ENCODE data around the gene LTBP3. TPM values are rescaled to one million over a fixed set of nuclear protein-coding genes. Genes with fewer than 3 reads are reported as not detected.

The LTBP3 gene
- polyA plus RNA-seq, 12 donors = 95.8 to 250 (median 124) TPM; not detected in 1

DNA sequence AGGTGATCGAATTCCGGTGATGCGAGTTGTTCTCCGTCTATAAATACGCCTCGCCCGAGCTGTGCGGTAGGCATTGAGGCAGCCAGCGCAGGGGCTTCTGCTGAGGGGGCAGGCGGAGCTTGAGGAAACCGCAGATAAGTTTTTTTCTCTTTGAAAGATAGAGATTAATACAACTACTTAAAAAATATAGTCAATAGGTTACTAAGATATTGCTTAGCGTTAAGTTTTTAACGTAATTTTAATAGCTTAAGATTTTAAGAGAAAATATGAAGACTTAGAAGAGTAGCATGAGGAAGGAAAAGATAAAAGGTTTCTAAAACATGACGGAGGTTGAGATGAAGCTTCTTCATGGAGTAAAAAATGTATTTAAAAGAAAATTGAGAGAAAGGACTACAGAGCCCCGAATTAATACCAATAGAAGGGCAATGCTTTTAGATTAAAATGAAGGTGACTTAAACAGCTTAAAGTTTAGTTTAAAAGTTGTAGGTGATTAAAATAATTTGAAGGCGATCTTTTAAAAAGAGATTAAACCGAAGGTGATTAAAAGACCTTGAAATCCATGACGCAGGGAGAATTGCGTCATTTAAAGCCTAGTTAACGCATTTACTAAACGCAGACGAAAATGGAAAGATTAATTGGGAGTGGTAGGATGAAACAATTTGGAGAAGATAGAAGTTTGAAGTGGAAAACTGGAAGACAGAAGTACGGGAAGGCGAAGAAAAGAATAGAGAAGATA is 59.0 kb downstream of the LTBP3 start, which contains the start of gene MALAT1:
TSS of gene MALAT1 (plus strand) at position 69 of the 736 bp plus-strand sequence.
- DNase-seq = peak; percentile 98

DNA sequence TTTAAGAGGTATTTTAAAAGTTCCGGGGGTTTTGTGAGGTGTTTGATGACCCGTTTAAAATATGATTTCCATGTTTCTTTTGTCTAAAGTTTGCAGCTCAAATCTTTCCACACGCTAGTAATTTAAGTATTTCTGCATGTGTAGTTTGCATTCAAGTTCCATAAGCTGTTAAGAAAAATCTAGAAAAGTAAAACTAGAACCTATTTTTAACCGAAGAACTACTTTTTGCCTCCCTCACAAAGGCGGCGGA is 59.5 kb downstream of the LTBP3 start:
- no peak for DNase-seq

DNA sequence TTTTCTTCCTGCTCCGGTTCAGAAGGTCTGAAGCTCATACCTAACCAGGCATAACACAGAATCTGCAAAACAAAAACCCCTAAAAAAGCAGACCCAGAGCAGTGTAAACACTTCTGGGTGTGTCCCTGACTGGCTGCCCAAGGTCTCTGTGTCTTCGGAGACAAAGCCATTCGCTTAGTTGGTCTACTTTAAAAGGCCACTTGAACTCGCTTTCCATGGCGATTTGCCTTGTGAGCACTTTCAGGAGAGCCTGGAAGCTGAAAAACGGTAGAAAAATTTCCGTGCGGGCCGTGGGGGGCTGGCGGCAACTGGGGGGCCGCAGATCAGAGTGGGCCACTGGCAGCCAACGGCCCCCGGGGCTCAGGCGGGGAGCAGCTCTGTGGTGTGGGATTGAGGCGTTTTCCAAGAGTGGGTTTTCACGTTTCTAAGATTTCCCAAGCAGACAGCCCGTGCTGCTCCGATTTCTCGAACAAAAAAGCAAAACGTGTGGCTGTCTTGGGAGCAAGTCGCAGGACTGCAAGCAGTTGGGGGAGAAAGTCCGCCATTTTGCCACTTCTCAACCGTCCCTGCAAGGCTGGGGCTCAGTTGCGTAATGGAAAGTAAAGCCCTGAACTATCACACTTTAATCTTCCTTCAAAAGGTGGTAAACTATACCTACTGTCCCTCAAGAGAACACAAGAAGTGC is 60.0 kb downstream of the LTBP3 start:
- peak; percentile 80 for DNase-seq

DNA sequence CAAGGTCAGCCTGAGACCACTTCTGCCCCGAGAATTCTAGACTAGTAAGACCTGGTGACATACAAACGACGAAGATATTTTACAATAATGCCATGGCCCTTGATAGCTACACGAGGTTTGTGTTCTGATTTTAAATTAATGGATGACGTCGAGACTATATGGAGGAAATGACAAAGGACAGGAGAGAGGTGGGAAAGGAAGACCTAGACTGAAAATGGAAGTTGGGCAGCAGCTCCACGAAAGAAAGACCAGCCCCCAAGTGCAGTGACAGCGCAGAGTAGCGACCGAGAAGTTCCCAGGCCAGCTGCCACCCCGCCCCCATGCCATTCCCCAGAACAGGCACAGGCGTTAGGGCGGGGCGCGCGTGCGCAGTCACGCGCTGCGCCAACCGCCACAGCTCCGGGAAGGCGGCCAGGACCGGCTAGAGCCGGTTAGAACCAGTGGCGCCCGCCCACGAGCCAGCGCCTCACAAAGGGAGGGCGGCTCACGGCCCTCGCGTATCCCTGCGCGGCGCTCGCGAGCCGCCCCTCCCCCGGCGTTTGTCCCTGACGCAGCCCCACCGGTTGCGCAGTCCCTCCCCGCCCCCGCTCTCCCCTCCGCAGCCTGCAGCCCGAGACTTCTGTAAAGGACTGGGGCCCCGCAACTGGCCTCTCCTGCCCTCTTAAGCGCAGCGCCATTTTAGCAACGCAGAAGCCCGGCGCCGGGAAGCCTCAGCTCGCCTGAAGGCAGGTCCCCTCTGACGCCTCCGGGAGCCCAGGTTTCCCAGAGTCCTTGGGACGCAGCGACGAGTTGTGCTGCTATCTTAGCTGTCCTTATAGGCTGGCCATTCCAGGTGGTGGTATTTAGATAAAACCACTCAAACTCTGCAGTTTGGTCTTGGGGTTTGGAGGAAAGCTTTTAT is 60.8 kb downstream of the LTBP3 start:
- peak; percentile 99 for DNase-seq

DNA sequence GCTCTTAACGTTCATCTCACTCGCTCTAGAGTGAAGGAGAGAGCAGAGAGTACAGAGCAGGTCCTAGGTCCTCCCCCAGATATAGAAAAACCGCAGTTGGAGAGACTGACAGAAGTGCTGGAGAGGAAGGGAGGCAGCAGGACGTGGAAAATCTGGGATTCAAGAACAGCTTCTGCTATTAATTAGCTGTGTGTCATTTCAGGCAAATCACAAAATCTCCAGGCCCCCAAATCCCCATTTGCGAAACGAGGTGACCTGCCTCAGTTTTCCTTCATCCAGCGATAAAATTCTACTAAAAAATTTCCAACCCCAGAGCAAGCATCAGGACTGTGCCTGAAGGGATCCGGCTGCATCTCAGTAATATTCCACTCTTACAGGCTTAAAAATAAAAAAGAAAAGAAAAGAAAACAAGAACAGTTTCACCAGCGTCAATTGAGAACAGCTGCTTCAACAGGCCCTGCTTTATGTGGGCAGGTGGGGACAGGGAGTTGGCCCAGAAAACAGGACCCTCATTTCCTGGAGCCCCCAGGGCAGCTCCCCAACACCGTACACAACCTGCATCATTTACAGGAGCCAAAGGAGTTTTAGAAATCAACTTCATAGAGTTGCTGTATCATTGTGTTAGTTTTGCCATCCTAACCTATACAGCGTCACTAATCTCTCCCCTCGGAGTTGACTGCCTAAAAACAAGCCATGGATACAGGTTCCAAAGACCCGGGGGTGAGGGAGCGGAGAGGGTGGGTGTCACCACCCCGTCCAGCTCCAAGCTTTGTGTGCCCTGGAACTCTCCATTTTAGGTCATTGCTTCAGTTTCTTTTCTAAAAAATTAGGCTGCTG is 61.6 kb downstream of the LTBP3 start:
- DNase-seq = no peak

DNA sequence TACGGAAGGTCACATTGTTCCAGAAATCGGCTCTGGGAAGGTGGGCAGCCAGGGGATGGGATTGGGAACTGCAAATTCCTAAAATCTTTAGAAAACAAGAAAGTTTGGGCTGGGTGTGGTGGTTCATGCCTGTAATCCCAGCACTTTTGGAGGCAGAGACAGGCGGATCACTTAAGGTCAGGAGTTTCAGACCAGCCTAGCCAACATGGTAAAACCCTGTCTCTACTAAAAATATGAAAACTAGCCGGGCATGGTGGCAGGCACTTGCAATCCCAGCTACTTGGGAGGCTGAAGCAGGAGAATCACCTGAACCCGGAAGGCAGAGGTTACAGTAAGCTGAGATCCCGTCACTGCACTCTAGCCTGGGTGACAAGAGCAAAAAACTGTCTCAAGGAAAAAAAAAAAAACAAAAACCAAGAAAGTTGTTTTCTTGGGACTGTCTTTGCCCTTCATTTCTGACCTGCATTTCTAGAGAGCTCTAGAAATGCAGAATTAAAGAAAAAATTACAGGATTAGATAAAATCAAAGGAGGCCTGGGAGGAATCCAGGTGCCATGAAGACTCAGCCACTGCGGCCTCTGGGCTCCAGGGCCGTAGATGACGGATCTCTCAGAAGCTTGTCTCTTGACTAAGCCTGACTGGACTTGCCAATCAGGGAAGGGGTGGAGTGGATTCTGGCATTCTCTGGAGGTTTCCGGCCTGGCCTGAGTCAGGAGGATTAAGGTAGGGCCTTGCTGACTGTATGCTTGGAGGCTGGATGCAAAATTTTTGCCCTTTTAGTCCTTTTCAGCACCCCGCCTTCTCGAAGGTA is 64.6 kb downstream of the LTBP3 start:
- peak; percentile 38 for DNase-seq

DNA sequence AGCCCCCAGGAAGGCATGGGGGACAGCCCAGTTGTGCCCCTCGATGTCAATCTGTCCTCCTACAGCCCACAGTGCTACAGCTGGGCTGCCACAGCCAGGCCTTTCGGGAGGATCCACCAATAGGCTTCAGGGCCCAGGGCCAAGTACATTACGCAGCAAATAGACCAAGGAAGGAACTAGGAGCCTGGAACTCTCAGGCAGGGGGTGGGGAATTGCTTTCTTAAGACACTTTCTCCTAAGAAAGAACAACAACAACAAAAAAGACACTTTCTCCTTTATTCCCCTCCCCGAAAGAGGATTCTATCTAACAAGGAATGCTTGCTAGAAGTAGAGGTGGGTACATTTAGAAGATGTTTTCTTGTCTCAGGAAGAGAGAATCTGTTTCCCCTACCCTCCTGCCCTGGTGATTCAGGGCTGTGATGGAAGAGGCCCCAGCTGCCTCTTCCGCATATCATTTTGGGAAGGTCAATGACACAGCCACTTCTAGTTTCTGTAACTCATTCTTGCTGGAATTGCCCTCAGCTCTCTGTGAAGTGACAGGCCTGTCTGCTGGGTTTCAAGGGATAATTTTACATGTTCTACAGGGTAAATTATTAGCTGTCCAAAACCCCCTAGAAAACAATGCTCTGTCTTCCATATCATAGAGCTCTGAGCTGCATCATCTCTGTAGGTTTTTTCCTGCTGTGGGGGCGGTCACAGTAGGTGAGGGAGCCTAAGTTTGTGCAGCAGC is 65.4 kb downstream of the LTBP3 start:
- DNase-seq = peak; percentile 87

DNA sequence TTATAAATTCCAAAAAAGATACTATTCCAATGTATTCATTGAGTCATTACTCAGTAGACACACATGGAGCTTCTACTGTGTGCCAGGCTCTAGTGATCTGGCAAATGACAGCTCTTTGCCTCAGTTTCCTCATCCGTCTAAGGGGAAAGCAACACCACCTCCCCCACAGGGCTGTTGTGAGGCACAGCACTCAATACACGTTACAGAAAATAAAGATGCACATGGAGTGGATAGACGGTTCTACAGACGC is 65.8 kb downstream of the LTBP3 start:
- no peak for DNase-seq

DNA sequence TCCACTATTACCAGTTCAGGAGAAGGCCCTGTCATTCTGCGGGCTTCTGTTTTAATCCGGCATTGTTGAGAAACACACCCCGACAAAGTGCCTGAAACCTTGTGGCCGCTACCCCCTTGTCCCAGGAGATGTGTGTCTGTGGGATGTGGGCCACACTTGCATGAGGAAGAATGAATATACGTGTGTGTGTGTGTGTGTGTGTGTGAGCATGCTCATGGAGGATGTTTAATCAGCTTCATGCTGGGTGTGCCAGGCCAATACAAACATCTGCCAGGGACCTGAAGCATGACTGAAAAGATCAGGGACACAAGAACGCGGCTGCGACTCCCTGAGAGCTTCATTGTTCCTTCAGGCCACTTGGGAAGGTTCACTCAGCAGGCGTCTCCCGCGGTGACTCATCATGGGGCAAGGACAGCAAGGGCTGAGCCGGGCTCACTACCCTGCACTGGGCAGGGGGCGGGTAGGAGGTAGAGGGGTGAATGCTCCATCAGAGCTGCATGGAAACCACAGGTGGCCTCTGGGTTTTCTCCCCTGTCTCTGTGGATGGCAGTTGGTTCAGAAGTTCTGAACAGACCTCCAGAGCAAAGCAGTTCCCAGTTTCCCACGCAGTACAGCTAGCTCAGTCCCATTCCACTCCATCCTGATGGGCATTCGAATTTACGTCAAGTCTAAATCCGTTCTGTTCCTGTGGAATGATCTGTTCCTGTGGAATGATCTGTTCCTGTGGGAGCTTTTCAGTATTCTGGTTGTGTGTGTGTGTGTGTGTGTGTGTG is 66.4 kb downstream of the LTBP3 start:
- peak; percentile 45 for DNase-seq

DNA sequence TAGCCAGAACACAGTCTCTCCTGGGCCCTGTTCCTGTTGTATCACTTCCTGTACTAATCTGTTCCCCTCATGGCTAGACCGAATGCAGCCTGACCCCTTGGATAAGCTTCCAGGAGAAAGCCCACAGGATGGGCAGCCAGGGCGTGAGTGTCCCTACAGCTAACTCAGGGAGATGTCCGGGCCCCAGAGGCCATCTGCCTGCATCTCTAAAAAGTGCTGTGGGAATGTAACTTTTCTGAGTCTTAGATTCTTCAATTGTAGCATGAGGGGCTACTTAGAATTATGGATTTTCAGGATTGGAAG is 67.0 kb downstream of the LTBP3 start:
- no peak for DNase-seq

DNA sequence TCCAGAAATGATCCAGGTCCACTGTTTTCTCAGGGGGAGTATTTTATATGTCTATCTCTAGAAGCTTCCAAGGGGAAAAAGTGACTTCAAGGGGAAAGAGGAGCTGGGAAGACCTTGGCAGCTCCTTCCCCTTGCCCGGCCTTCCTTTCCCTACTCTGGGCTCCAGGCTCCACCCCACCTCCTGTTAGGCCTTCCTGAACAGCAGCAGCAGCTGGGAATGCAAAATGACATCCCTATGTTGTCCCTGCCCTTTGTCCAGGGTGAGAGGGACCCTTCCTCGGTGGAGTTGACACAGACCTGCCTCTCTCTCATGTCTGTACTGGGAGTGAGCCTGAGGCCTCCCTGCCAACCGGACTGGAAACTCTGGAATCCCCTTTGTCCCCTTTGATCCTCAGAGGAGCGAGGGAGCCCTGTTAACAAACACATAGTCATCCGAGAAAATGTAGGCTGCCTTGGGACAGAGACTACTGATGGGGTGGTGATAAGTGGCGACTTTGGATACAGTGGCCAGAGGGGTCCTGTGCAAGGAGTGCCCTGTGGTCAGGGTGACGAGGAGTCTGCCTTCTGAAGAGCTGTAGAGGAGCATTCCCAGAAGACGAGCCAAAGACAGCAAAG is 68.3 kb downstream of the LTBP3 start:
- DNase-seq = peak; percentile 70

DNA sequence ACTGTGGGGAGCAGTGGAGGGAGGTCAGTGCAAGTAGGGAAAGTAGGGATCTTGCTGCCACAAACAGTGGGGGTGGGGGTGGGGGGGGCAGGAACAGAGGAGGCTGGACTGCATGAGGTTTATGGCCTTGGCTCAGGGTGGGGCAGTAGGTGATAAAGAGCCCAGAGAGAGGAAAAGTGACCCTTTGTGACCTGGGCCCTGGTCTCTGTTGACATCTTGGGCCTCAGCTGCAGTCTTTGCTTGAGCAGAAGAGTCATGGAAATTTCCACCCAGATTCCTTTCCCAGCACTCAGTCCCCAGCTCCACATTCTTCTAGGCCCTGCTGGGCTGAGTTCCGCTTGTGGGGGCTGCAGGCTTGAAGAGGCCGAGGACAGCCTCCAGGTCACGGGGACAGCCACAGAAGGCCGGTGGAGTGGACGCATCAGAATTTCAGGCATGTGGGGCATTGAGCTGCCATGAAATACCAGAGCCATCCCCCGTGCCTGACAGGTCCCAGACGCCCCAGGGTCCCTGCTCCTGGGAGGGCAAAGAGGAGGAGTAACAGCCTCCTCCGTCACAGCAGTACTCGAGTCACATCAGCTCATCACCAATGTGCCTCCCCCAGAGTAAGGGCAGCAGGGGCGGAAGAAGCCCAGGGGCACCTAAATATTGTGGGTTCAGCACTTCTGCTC is 69.0 kb downstream of the LTBP3 start:
- peak; percentile 86 for DNase-seq

Other genes starting within 250 kb of the LTBP3 start
- 10 to 100 TPM in 11 of 12 donors, not detected in 1; 19.6 to 38.6 (median 27.5) TPM for gene CDC42EP2, start 243.5 kb downstream of the LTBP3 start, polyA plus RNA-seq (ENCODE audit: insufficient read length in 12 of 12)
- gene DPF2, start 224.5 kb downstream of the LTBP3 start, polyA plus RNA-seq (ENCODE audit: insufficient read length in 12 of 12) = 10 to 100 TPM in 11 of 12 donors, not detected in 1; 40.1 to 70.2 (median 51.2) TPM
- under 1 TPM in 9 of 12 donors, not detected in 3; 0.11 to 0.30 (median 0.24) TPM for gene TIGD3, start 203.6 kb downstream of the LTBP3 start, polyA plus RNA-seq (ENCODE audit: insufficient read length in 12 of 12)
- 10 to 100 TPM in 1 of 12 donors, 1 to 10 TPM in 10, not detected in 1; 4.2 to 13.5 (median 7.0) TPM for gene SLC25A45, start 175.7 kb downstream of the LTBP3 start, polyA plus RNA-seq (ENCODE audit: insufficient read length in 12 of 12)
- gene FRMD8, start 171.7 kb downstream of the LTBP3 start, polyA plus RNA-seq (ENCODE audit: insufficient read length in 12 of 12) = 10 to 100 TPM in 5 of 12 donors, 1 to 10 TPM in 6, not detected in 1; 7.2 to 18.0 (median 9.8) TPM
- 100 to 1,000 TPM in 5 of 12 donors, 10 to 100 TPM in 7; 34.5 to 182 (median 65.4) TPM for gene NEAT1, start 135.6 kb downstream of the LTBP3 start, polyA plus RNA-seq (ENCODE audit: insufficient read length in 12 of 12)
- gene MALAT1, start 59.3 kb downstream of the LTBP3 start, polyA plus RNA-seq (ENCODE audit: insufficient read length in 12 of 12) = 100 to 1,000 TPM; 102 to 554 (median 247) TPM
- gene SCYL1, start 33.3 kb downstream of the LTBP3 start, polyA plus RNA-seq (ENCODE audit: insufficient read length in 12 of 12) = 10 to 100 TPM in 11 of 12 donors, not detected in 1; 34.0 to 60.9 (median 40.9) TPM
- gene ZNRD2, start 12.1 kb upstream of the LTBP3 start, polyA plus RNA-seq (ENCODE audit: insufficient read length in 12 of 12) = 10 to 100 TPM in 11 of 12 donors, not detected in 1; 44.9 to 82.2 (median 57.8) TPM
- gene FAM89B, start 14.2 kb upstream of the LTBP3 start, polyA plus RNA-seq (ENCODE audit: insufficient read length in 12 of 12) = 10 to 100 TPM in 11 of 12 donors, not detected in 1; 22.5 to 55.2 (median 29.4) TPM
- gene EHBP1L1, start 17.7 kb upstream of the LTBP3 start, polyA plus RNA-seq (ENCODE audit: insufficient read length in 12 of 12) = 100 to 1,000 TPM; 153 to 369 (median 276) TPM
- 1 to 10 TPM in 5 of 12 donors, under 1 TPM in 5, not detected in 2; 0.27 to 1.8 (median 0.99) TPM for gene KCNK7, start 37.4 kb upstream of the LTBP3 start, polyA plus RNA-seq (ENCODE audit: insufficient read length in 12 of 12)
- gene MAP3K11, start 55.9 kb upstream of the LTBP3 start, polyA plus RNA-seq (ENCODE audit: insufficient read length in 12 of 12) = 10 to 100 TPM in 11 of 12 donors, not detected in 1; 22.6 to 58.3 (median 27.6) TPM
- 100 to 1,000 TPM in 1 of 12 donors, 10 to 100 TPM in 10, 1 to 10 TPM in 1; 9.8 to 155 (median 15.6) TPM for gene PCNX3, start 57.4 kb upstream of the LTBP3 start, polyA plus RNA-seq (ENCODE audit: insufficient read length in 12 of 12)
- 10 to 100 TPM in 11 of 12 donors, not detected in 1; 23.3 to 56.0 (median 33.6) TPM for gene SIPA1, start 79.7 kb upstream of the LTBP3 start, polyA plus RNA-seq (ENCODE audit: insufficient read length in 12 of 12)
- gene RELA, start 104.6 kb upstream of the LTBP3 start, polyA plus RNA-seq (ENCODE audit: insufficient read length in 12 of 12) = 10 to 100 TPM in 11 of 12 donors, not detected in 1; 34.7 to 75.7 (median 39.8) TPM
- gene KAT5, start 153.9 kb upstream of the LTBP3 start, polyA plus RNA-seq (ENCODE audit: insufficient read length in 12 of 12) = 10 to 100 TPM in 11 of 12 donors, not detected in 1; 28.8 to 51.0 (median 38.1) TPM
- 10 to 100 TPM in 11 of 12 donors, not detected in 1; 18.3 to 35.0 (median 22.9) TPM for gene RNASEH2C, start 162.4 kb upstream of the LTBP3 start, polyA plus RNA-seq (ENCODE audit: insufficient read length in 12 of 12)
- gene AP5B1, start 222.6 kb upstream of the LTBP3 start, polyA plus RNA-seq (ENCODE audit: insufficient read length in 12 of 12) = 1 to 10 TPM in 11 of 12 donors, not detected in 1; 1.2 to 7.0 (median 1.8) TPM
- 1 to 10 TPM in 3 of 12 donors, under 1 TPM in 4, not detected in 5; 0.07 to 8.2 (median 0.44) TPM for gene OVOL1, start 228.7 kb upstream of the LTBP3 start, polyA plus RNA-seq (ENCODE audit: insufficient read length in 12 of 12)

Measured in muscle of arm (tissue), 12 donors.